ENCODE measurements around the gene UBA1. TPM values are rescaled to one million over a fixed set of nuclear protein-coding genes. Genes with fewer than 3 reads are reported as not detected.

UBA1 gene
- total and polyA plus RNA-seq, 2 of the 8 experiments (the other 6 are each of a cell fraction or from before 2014, with no cell fraction given) = 313 to 458 TPM

- Histone ChIP-seq H4K91ac (replicated peaks; ENCODE audit: insufficient read length, low read length) (no peak overlapping the region), H3K79me1 (ENCODE audit: low read depth, low read length) (no peaks in the 10 kb centered on the region), H3K27ac (ENCODE audit: low read depth, low read length) (no peak overlapping the region), H3K27me3 (replicated peaks in 1 of 4; ENCODE audit: control insufficient read depth in 3 of 4, extremely low read depth in 1 of 4, insufficient read depth in 3 of 4, low read length in 3 of 4) (no peaks in the 10 kb centered on the region), H2BK120ac (replicated peaks; ENCODE audit: low read depth, low read length) (no peak overlapping the region), H4K8ac (ENCODE audit: extremely low read depth, insufficient read depth, low read length) (no peak overlapping the region), H2BK5ac (ENCODE audit: low read depth, low read length) (no peak overlapping the region), H3K9ac (replicated peaks in 1 of 4; ENCODE audit: extremely low read depth in 1 of 4, low read depth in 3 of 4, low read length in 3 of 4) (no peak overlapping the region), H3K4ac (replicated peaks; ENCODE audit: insufficient read length, low read depth, low read length) (no peak overlapping the region), H2AK5ac (ENCODE audit: low read depth, low read length) (no peak overlapping the region), H3K23me2 (ENCODE audit: low read depth, low read length) (no peaks in the 10 kb centered on the region), H2BK12ac (ENCODE audit: low read depth, low read length) (no peak overlapping the region), H3K23ac (ENCODE audit: insufficient read length) (no peak overlapping the region), H3K14ac (ENCODE audit: insufficient read length) (no peak overlapping the region), H3K4me3 (ENCODE audit: extremely low read depth in 1 of 4, insufficient read depth in 2 of 4, low read depth in 3 of 4, low read length in 4 of 4) (no peak overlapping the region), H2AFZ (ENCODE audit: low read length) (no peak overlapping the region), H3K36me3 (ENCODE audit: control insufficient read depth in 2 of 4, insufficient read depth in 4 of 4, low read length in 3 of 4) (peaks cover 6 to 65% (median 38%) of the 10 kb centered on the region in 4 experiments; a peak in 6 of 8 replicates), H4K5ac (ENCODE audit: insufficient read length, low read depth, low read length) (no peak overlapping the region), H2BK20ac (ENCODE audit: low read length) (no peak overlapping the region), H4K20me1 (replicated peaks in 1 of 2; ENCODE audit: control insufficient read depth in 1 of 2, insufficient read depth in 2 of 2, low read length in 2 of 2) (peaks cover 0 to 3% of the 10 kb centered on the region in 2 experiments), H3K56ac (replicated peaks; ENCODE audit: insufficient read length, low read depth, low read length) (no peak overlapping the region), H3K18ac (ENCODE audit: extremely low read depth, low read length) (no peak overlapping the region), H3K4me2 (ENCODE audit: insufficient read depth in 1 of 2, low read depth in 2 of 2, low read length in 2 of 2) (no peak overlapping the region), H3K9me3 (ENCODE audit: insufficient read depth in 2 of 2, low read depth in 1 of 2, low read length in 1 of 2) (no peaks in the 10 kb centered on the region), H3K79me2 (ENCODE audit: control insufficient read depth in 1 of 2, insufficient read depth in 2 of 2, low read length in 2 of 2) (no peaks in the 10 kb centered on the region), H2BK15ac (ENCODE audit: low read length) (no peak overlapping the region), H3K4me1 (replicated peaks in 1 of 4; ENCODE audit: control insufficient read depth in 3 of 4, insufficient read depth in 4 of 4, low read length in 3 of 4) (no peaks in the 10 kb centered on the region)
- CTCF ChIA-PET (ENCODE audit: partially characterized antibody) = no interaction called here
- WGBS, 2 experiments (ENCODE audit: extremely low coverage in 1 of 2, insufficient coverage in 1 of 2, insufficient read length in 1 of 2, insufficient replicate concordance in 2 of 2, low coverage in 1 of 2, low lambda C conversion rate in 2 of 2, missing lambda C conversion rate in 1 of 2) = 96% methylated on average over 10 of the region's 14 CpGs; no CpG with 5 or more reads in 1 of the 2 experiments
- POLR2A ChIA-PET (ENCODE audit: partially characterized antibody) = interaction anchor here (1.1 kb wide), 1 partner anchor 25 kb away, joined by 4 read pairs; the partner anchor contains the start of gene CDK16
- DNase-seq (ENCODE audit: low read depth in 1 of 2, low spot score in 2 of 2) = no peak
- no peak for TF ChIP-seq HDAC2 (IDR thresholded peaks at IDR 0.05; ENCODE audit: borderline replicate concordance in 1 of 2, low read depth in 2 of 2, low read length in 2 of 2)
- TF ChIP-seq CTBP2 (IDR thresholded peaks at IDR 0.05; ENCODE audit: borderline replicate concordance, insufficient read depth, insufficient read length, low read length) = no peak
- TF ChIP-seq ZNF274 (IDR thresholded peaks at IDR 0.05; ENCODE audit: borderline replicate concordance, extremely low read depth, low read length) = no peak
- TF ChIP-seq BRCA1 (IDR thresholded peaks at IDR 0.05; ENCODE audit: low read depth, low read length) = no peak
- TF ChIP-seq GTF2F1 (IDR thresholded peaks at IDR 0.05; ENCODE audit: borderline replicate concordance, low read depth, low read length) = no peak
- no peak for TF ChIP-seq CBX5 (IDR thresholded peaks at IDR 0.05; ENCODE audit: low read depth, low read length)
- no peak for TF ChIP-seq HDAC6 (IDR thresholded peaks at IDR 0.05; ENCODE audit: low read depth, low read length)
- TF ChIP-seq KDM4A (IDR thresholded peaks at IDR 0.05; ENCODE audit: low read depth, low read length, severe bottlenecking) = no peak
- TF ChIP-seq POU5F1 (IDR thresholded peaks at IDR 0.05; ENCODE audit: low read depth, low read length) = no peak
- no peak for TF ChIP-seq SUZ12 (IDR thresholded peaks at IDR 0.05; ENCODE audit: low read length)
- no peak for TF ChIP-seq PHF8 (conservative IDR thresholded peaks at IDR 0.05; ENCODE audit: low read depth, low read length)
- no peak for TF ChIP-seq JUN (IDR thresholded peaks at IDR 0.05; ENCODE audit: low read depth, low read length)
- TF ChIP-seq SIRT6 (IDR thresholded peaks at IDR 0.05; ENCODE audit: low read length) = no peak
- no peak for TF ChIP-seq CREB1 (IDR thresholded peaks at IDR 0.05)
- TF ChIP-seq BACH1 (IDR thresholded peaks at IDR 0.05; ENCODE audit: low read length) = no peak
- FAIRE-seq = no peak
Measured at GRCh38 chrX:47243351-47243750, 49.7 kb downstream of the UBA1 start.

Data from H1 (cell line).